HUES6 (cell line): ENCODE measurements around the gene BANP.
A peak's percentile ranks its signal among the peaks of the same experiment; 100 is the strongest.
"Not testable (repeated sequence)": the region's sequence is repeated elsewhere in the genome, so short reads cannot be mapped to it uniquely, and the experiment has no call there.

Experiments used
- H3K27ac ChIP-seq: 2 replicates; pipeline ENCODE4 v1.7.0; 2013; ENCODE audit warnings: low read depth, mild to moderate bottlenecking, low read length, inconsistent platforms
- H3K27me3 ChIP-seq: 2 replicates; pipeline ENCODE4 v1.6.1; 2013; ENCODE audit warnings: low read length; ENCODE audit not compliant: control insufficient read depth, insufficient read depth
- H3K36me3 ChIP-seq: 2 replicates; pipeline ENCODE4 v1.6.1; 2013; ENCODE audit warnings: low read length; ENCODE audit not compliant: control insufficient read depth, insufficient read depth
- H3K4me1 ChIP-seq: 2 replicates; pipeline ENCODE4 v1.6.1; 2013; ENCODE audit warnings: low read length; ENCODE audit not compliant: control insufficient read depth, insufficient read depth
- H3K4me3 ChIP-seq: 2 replicates; pipeline ENCODE4 v1.5.1; 2013; ENCODE audit warnings: low read depth, low read length
- H3K9ac ChIP-seq: one replicate; pipeline ENCODE4 v1.6.1; 2013; ENCODE audit warnings: mild to moderate bottlenecking, low read length
- H3K9me3 ChIP-seq: 2 replicates; pipeline ENCODE4 v1.6.1; 2013; ENCODE audit warnings: low read depth, low read length; ENCODE audit not compliant: control insufficient read depth, insufficient read depth

The BANP gene

DNA sequence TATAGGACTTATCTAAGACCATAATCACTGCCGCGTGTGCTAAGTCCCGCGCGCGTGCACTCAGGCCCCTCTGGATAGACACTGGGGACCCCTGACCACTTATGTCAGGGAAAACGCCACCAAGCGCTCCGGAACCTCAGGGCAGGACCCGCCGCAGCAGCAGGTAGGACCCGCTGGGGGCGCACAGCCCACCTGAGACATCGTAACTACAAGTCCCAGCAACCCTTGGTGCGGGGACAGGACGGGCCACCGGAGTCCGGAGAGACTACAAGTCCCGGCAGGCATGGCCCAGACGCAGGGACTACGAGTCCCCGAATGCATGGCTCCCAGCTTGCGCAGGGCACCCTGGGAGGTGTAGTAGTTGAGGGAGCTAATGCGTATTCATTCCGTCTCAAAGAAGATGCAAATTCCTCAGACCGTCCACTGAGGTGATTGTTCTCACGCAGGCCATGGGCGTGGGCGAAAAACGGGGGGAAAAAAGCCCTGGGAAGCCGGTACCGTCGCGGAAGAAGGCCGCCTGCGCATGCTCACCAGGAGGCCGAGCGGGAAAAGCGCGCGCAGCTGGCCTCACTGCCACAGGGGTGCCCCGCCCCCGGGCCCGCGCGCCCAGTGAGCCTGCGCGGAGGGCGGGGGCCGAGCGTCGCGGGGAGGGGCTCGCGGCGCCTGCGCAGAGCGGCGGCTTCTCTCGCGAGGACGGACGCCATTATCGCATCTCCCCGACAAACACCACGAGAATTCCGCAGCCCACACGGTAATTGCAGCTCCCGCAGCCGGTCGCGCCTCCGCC lies at the start of gene BANP:
Gene BANP, plus strand, starts transcription at position 670 of the 787 bp plus-strand sequence. CDS start 23,682 bp downstream, outside the sequence.
- H3K4me3 ChIP-seq: peak within 1 kb of the TSS; percentile 93
- H3K4me1 ChIP-seq: peaks cover 4% of the 10 kb centered on the region

GRCh38 chr16:87904963-87905362 lies 46.3 kb upstream of the BANP start:
- not testable (repeated sequence) for H3K9ac ChIP-seq, H3K27me3 ChIP-seq, H3K4me1 ChIP-seq, H3K36me3 ChIP-seq, H3K27ac ChIP-seq, H3K4me3 ChIP-seq, H3K9me3 ChIP-seq

More for the DNA sequence above, at the start of gene BANP:
- peak within 1 kb of the TSS; percentile 98 for H3K9ac ChIP-seq
- no peaks in the 10 kb centered on the region for H3K9me3 ChIP-seq
- H3K27ac ChIP-seq: peak within 1 kb of the TSS; percentile 98
- H3K36me3 ChIP-seq: peaks cover 18% of the 10 kb centered on the region
- no peaks in the 10 kb centered on the region for H3K27me3 ChIP-seq

DNA sequence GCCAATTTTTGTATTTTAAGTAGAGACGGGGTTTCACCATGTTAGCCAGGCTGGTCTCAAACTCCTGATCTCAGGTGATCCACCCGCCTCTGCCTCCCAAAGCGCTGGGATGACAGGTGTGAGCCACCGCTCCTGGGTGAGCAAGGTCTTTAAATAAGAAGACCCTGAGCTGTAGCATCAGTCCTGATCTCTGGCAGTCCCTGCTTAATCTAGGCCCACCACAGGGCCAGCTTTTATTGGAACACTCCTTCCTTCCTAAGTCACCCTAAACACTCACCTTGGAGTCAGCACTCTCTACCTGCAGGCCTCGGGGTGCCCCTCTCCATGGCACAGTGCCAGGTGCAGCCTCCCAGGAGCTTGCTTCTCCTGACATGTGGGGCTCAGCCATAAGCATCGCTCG lies 45.7 kb upstream of the BANP start:
- H3K36me3 ChIP-seq, H3K9ac ChIP-seq, H3K4me1 ChIP-seq, H3K4me3 ChIP-seq, H3K9me3 ChIP-seq, H3K27ac ChIP-seq, H3K27me3 ChIP-seq: not testable (repeated sequence)

GRCh38 chr16:87908101-87908500 lies 43.1 kb upstream of the BANP start:
- H3K36me3 ChIP-seq, H3K9me3 ChIP-seq, H3K27ac ChIP-seq, H3K27me3 ChIP-seq, H3K9ac ChIP-seq, H3K4me1 ChIP-seq, H3K4me3 ChIP-seq: not testable (repeated sequence)

GRCh38 chr16:87909203-87909935 lies 41.9 kb upstream of the BANP start:
- H3K27me3 ChIP-seq, H3K9me3 ChIP-seq, H3K9ac ChIP-seq, H3K4me1 ChIP-seq, H3K27ac ChIP-seq, H3K36me3 ChIP-seq, H3K4me3 ChIP-seq: not testable (repeated sequence)

DNA sequence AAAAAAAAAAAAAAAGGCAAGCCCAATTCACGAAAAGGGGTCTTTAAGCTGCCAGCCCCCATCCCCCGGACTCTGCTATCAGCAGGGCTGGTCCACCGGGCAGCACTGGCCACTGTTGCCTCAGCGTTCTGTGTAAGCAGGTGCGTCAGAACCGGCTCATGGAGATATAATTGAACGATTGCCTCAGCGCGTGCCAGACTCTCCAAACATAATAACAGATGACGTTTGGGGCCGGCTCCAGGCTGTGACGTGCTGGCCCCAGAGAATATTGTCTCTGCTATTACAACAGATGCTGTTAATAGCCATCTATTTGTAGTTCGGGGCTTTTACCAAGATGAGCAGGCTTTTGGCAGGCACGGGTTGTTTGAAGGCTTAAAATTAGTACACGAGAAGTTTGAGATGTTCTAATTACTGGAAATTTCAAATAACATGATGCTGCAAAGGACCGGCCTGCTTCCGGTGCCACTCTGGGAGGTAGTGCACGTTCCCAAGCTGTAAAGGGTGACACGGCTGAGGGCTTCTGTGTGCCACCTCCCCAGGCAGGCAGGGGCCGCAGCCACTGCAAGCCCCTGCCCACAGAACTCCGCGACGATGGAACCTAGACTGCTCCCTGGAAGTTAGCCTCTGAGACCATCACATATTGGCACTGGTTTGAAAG lies 40.0 kb upstream of the BANP start:
- H3K9ac ChIP-seq: not testable (repeated sequence)

DNA sequence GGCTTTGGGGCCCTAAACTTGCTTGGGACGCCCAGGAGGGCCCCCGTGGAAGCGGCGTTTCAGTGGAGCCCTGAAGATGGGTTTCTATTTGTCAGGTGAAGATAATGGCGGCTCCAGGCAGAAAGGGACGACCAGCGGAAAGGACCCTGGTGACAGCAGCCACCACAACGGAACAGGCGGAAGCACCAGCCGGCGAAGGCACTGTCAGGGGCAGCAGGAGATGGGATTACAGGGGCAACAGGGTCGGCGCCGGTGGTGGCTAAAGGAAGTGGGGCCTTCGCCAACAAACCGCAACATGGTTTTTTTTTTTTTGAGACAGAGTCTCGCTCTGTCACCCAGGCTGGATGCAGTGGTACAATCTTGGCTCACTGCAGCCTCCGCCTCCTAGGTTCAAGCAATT lies 38.5 kb upstream of the BANP start:
- not testable (repeated sequence) for H3K36me3 ChIP-seq, H3K9ac ChIP-seq, H3K4me3 ChIP-seq, H3K27ac ChIP-seq, H3K9me3 ChIP-seq, H3K4me1 ChIP-seq, H3K27me3 ChIP-seq

More for the DNA sequence above, 40.0 kb upstream of the BANP start:
- not testable (repeated sequence) for H3K4me3 ChIP-seq, H3K4me1 ChIP-seq, H3K9me3 ChIP-seq, H3K36me3 ChIP-seq, H3K27me3 ChIP-seq, H3K27ac ChIP-seq

- H3K36me3 ChIP-seq, H3K9me3 ChIP-seq, H3K4me1 ChIP-seq, H3K27ac ChIP-seq, H3K4me3 ChIP-seq, H3K9ac ChIP-seq, H3K27me3 ChIP-seq: not testable (repeated sequence)
Observed at GRCh38 chr16:87914021-87914725, 37.1 kb upstream of the BANP start.

- H3K9me3 ChIP-seq: no peaks in the 10 kb centered on the region
- H3K27ac ChIP-seq: no peak overlapping the region
- H3K27me3 ChIP-seq: no peaks in the 10 kb centered on the region
- no peak overlapping the region for H3K4me3 ChIP-seq
- H3K9ac ChIP-seq: no peak overlapping the region
- H3K4me1 ChIP-seq: no peaks in the 10 kb centered on the region
- H3K36me3 ChIP-seq: no peaks in the 10 kb centered on the region
Observed at GRCh38 chr16:87914812-87915211, 36.4 kb upstream of the BANP start.

DNA sequence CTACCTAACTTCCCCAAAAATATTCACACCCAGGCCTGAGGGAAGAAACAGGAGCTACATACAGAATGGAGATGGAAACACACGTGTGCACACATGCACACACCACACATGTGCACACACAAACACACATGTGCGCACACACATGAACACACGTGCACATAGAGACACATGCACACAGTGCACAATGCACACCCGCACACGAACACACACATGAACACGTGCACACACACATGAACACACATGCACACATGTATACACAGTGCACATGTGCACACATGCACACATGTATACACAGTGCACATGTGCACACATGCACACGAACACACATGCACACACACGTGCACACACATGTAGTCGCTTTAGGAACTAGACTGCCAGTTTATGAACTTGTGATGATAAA lies 33.7 kb upstream of the BANP start:
- H3K9me3 ChIP-seq: no peaks in the 10 kb centered on the region
- no peak overlapping the region for H3K27ac ChIP-seq
- no peaks in the 10 kb centered on the region for H3K4me1 ChIP-seq
- H3K27me3 ChIP-seq: no peaks in the 10 kb centered on the region
- no peak overlapping the region for H3K4me3 ChIP-seq
- H3K36me3 ChIP-seq: no peaks in the 10 kb centered on the region
- H3K9ac ChIP-seq: no peak overlapping the region

GRCh38 chr16:87918338-87918737 lies 32.9 kb upstream of the BANP start:
- Histone ChIP-seq H3K27ac (no peak overlapping the region), H3K9ac (no peak overlapping the region)

More at GRCh38 chr16:87918338-87918737, 32.9 kb upstream of the BANP start:
- no peaks in the 10 kb centered on the region for H3K27me3 ChIP-seq
- H3K4me1 ChIP-seq: no peaks in the 10 kb centered on the region
- H3K4me3 ChIP-seq: no peak overlapping the region
- no peaks in the 10 kb centered on the region for H3K9me3 ChIP-seq
- H3K36me3 ChIP-seq: no peaks in the 10 kb centered on the region
